ENCODE measurements around the gene XAGE1B.
"Not testable (repeated sequence)": the region's sequence is repeated elsewhere in the genome, so short reads cannot be mapped to it uniquely, and the experiment has no call there.

XAGE1B gene, protein sequence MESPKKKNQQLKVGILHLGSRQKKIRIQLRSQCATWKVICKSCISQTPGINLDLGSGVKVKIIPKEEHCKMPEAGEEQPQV

DNA sequence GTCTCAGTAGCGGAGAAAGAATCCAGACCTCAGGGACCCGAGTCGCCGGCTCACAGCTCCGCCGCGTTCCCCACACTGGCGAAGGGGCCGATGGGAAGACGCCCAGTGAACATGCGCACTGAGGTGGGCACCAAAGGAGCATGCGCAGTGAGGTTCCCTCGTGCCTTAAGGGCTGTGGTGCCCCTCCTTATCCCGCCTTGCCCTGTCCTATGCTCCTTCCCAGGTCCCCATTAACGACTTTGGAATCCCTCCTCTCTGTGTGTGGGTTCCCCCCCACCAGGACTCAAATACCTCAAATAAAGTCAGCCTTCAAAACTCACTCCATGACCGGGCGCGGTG, at the start of gene XAGE1B:
Gene XAGE1B, minus strand, starts transcription at position 77 of the 339 bp plus-strand sequence. CDS start 1,536 bp downstream, outside the sequence.
- DNase-seq, result not testable (repeated sequence)

DNA sequence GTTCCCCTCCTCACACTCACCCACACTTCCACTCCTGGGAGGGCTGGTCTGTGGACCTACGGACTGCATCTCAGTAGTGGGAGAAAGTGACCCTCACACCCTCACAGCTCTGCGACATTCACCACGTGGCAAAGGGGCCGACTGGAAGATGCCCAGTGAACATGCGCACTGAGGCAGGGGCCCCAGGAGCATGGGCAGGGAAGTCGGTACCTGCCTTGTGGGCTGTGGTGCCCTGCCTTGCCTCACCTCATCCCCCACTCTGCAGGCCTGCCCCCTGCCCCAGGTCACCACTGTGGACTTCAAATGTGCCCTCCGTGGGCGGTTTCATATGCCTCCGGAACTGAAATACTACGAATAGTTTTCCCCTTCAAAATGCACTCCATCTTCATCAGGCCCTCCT, 46.2 kb upstream of the XAGE1B start:
- no peak for DNase-seq

DNA sequence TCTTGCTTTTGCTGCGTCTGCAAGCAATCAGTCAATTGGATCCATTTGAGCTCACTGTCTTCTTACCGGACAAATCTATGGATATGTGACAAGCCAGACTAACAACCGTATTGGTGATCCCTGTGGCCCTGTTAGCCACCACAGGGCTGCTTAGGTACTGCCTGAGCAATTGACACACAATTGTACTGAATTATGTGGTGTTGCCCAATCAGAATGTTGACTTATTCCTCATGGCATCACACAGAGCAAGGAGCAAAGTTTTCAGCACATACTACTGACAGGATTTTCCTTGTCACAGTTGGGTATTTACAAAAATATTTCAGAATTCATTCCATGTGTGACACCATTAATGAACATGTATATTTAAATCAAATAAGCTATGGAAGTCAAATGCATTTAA, 41.3 kb upstream of the XAGE1B start:
- DNase-seq, result no peak

DNA sequence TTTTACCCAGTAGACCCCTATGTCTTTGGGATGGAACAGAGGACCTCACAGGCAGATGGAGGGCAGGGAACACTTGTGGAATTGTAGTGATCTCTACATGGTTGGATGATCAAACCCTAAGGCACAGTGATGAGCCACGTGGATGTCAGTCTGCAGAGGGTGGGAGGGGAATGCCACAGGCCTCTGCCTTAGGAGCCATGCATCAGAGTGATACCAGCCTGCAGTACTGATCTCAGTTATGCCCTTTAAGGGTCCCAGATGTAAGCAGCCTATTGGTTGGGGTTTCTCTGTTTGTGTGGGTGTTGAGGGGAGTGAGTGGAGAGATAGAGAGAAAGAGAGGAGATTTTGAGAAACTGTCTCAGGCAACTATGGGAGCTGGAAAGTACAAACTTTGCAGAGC, 39.9 kb upstream of the XAGE1B start:
- DNase-seq, result no peak

DNA sequence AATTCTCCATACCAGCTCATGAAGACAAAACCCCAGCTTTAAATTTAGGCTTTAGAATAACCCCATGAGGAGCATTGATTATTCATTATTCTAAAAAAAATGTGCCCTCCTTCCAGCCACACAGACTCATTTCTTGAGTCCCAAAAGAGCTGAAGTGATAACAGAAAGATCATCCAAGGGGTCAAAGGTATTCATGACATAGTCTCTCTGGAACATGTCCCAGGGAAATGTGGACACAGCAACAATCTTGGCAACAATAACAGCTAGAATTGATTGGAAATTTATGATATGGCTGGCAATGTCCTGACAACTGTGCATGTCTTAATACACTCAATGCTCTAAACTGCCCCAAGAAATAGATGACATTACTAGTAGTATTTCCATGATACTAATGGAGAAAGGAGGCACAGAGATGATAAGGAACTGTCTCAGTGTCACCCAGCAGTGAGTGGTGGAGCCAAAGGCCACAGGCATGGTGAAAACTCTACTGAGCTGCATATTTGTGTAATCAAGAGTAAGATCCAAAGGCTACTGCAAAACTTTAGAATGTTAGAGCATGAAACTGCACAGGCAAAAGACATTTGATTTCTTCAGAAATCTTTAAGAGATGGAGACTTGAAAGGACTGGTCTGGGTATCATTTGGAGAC, 37.3 kb upstream of the XAGE1B start:
- DNase-seq, result no peak

DNA sequence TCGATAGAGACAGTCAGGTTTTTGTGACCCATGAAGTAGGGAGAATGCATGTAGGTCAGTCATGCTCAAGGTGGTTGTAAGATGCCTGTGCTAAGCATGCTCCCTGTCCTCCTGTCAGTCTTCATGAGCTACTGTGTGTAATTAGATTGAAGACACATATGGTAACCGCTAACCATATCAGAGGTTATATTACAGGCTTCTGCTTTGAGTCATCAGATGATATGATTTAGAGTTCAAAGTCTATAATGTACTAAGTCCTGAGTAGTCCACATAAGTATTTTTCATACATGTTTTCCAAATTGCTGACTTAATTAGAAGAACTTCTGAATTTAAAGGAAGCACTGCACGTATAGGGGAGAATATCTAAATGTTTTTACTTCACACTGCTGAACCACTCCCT, 31.9 kb upstream of the XAGE1B start:
- not testable (repeated sequence) for DNase-seq

DNA sequence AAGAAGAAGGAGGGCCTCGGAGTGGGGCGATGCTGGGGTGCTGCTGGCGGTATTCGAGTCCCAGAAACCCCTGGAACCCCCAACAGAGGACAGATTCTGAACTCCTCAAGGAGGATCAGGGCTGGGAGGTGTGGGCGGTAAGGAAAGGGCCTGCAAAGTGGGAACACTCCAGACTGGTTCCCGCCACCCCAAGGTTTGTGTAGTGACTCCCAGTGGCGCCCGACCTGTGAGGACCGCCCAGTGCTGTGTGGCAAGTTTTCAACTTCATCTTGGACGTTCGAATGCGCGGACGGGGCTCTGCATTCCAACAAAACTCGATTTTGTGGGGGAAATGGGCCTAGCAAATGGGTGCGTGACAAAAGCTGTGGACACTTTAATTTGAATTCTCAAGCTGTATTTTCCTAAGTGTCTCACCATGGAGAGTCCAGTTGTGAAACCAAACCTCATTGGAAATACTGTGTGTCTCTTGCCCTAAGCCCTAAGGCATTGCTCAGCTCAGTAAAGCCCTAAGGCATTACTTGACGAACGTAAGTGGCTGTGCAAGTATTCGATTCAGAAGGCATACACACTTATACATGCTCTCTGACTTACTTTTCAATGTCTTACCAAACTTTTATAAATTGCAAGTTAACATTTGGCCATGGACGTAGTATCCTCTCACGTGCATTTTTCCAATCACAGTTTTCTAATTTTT, 27.4 kb upstream of the XAGE1B start:
- DNase-seq, result no peak

DNA sequence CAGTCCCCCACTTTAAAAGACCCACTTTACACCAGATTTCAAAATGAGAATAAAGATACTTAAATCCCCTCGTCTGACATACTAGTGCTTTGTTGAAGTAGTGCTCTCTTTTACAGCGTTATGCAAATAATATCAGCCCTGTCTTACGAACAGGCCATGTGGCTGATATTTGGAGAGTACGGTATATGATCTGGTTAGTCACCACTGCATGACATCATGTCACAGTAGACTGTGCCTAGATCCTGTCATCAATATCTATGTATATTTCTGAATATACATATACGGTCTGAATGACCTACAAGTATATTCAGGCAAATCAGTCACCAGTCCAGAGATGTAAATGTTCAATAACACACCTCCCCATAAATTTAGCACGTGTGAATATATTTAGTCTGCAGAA, 25.4 kb upstream of the XAGE1B start:
- no peak for DNase-seq

DNA sequence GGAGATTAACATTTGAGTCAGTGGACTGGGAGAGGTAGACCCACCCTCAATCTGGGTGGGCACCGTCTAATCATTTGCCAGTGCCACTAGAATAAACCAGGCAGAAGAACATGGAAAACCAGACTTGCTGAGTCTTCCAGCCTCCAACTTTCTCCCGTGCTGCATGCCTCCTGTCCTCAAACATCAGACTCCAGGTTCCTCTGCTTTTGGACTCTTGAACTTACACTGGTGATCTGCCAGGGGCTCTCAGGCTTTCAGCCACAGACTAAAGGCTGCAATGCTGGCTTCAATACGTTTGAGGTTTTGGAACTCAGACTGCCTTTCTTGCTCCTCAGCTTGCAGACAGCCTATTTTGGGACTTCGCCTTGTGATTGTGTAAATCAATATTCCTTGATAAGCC, 24.2 kb upstream of the XAGE1B start:
- DNase-seq, result not testable (repeated sequence)

DNA sequence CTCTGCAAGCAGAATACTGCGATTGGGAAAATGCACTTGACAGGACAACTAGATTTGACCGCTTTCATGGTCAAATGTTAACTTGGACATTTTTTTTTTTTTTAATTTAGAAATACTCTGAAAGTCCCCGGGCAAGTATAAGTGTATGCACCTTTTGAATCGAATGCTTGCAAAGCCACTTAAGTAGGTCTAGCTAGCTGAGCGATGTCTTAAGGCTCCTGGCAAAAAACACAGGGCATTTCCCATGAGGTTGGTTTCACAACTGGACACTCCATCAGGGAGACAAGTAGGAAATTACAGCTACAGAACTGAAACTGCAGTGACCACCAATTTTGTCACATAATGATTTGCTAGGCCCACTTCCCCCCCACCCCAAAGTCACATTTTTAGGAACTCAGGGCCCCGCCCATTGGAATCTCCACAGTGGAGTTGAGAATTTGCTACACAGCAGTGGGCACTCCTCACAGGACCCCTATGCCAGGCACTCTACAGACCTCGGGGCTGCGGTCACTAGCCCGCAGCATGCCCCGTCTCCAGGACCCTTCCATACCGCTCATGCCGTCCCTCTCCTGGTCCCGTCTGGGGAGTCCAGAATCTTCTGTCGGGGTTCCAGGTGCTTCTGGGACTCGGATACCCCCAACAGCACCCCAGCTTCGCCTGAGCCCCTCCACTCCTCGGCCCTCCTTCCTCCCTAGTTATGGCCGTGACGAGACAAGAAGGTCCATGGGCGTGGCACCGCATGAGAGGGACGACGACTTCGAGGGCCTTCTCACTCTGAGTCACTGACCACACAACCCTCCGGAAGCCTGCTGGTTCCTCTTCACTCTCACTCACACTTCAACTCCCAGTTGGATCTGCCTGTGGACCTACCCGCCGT, 515 bp downstream of the XAGE1B start:
- DNase-seq, result not testable (repeated sequence)

DNA sequence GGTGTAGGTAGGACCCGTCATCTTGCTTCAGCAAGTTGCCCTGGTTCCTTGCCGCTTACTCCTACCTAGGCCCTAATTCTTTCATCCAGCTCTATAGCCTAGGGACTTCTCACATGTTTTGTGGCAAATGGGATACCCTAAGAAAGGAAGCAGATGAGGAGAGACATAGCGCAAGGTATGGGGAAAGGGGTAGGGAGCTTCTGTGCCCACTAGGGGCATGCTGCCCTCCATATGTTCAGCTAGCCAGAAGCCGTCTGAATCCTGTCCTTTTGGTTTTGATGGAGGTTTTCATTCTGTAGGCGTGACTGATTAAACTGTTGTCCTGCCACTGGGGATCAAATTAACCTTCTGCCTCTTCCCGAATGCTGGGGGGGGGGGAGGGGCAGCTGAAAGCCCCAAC, 5.7 kb downstream of the XAGE1B start:
- not testable (repeated sequence) for DNase-seq

DNA sequence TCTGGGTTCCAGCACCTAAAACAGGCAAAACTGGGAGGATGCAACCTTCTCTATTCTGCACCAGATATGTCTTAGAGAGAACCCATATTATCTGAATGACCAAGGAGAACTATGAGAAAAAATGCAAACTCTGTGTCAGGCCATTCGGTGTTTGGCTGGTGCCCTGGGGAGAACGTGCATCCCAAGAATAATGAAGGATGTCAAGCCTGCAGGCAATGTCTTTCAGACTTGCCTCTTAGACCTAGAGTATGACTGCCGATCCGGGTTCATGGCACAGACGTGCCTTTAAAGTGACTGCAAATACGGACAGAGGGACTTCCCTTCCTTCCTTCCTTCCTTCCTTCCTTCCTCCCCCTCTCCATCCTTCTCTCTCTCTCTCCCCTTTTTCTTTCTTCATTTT, 6.9 kb downstream of the XAGE1B start:
- no peak for DNase-seq

DNA sequence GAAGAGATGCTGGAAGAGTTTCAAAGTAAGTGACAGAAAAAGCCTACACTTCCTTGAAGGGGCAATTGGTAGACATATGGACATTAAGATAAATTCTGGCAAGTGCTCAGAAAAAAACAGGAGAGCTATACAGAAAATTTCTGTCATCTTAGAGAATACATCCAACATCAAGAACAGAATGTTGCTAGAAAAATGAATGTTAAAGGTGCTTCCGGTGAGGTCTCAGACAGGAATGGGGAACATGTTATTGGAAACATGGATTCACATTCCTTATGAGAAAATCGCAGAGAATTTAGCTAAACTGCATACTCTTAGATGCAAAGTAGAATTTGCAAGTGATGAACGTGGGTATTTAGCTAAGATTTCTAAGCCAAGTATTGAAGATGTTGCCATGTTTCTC, 9.5 kb downstream of the XAGE1B start:
- no peak for DNase-seq

DNA sequence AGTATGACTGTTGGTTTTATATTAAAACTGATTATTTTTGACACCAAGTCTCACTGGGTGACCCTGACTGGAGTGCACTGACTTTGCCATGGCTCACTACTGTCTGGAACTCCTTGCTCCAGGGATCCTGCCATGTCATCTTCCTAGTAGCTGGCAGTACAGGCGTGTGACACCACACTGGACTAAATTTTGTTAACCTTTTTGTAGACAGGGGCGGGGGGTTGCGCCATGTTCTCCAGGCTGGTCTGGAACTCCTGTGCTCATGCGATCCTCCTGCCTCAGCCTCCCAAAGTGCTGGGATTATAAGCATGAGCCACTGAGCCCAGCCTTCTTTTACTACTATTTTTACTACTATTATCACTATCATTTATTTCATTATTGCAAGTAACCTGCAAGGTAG, 12.3 kb downstream of the XAGE1B start:
- no peak for DNase-seq

DNA sequence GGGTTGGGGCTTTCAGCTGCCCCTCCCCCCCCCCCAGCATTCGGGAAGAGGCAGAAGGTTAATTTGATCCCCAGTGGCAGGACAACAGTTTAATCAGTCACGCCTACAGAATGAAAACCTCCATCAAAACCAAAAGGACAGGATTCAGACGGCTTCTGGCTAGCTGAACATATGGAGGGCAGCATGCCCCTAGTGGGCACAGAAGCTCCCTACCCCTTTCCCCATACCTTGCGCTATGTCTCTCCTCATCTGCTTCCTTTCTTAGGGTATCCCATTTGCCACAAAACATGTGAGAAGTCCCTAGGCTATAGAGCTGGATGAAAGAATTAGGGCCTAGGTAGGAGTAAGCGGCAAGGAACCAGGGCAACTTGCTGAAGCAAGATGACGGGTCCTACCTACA, 15.5 kb downstream of the XAGE1B start:
- DNase-seq, result not testable (repeated sequence)

DNA sequence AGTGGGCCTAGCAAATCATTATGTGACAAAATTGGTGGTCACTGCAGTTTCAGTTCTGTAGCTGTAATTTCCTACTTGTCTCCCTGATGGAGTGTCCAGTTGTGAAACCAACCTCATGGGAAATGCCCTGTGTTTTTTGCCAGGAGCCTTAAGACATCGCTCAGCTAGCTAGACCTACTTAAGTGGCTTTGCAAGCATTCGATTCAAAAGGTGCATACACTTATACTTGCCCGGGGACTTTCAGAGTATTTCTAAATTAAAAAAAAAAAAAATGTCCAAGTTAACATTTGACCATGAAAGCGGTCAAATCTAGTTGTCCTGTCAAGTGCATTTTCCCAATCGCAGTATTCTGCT, 20.5 kb downstream of the XAGE1B start:
- not testable (repeated sequence) for DNase-seq

DNA sequence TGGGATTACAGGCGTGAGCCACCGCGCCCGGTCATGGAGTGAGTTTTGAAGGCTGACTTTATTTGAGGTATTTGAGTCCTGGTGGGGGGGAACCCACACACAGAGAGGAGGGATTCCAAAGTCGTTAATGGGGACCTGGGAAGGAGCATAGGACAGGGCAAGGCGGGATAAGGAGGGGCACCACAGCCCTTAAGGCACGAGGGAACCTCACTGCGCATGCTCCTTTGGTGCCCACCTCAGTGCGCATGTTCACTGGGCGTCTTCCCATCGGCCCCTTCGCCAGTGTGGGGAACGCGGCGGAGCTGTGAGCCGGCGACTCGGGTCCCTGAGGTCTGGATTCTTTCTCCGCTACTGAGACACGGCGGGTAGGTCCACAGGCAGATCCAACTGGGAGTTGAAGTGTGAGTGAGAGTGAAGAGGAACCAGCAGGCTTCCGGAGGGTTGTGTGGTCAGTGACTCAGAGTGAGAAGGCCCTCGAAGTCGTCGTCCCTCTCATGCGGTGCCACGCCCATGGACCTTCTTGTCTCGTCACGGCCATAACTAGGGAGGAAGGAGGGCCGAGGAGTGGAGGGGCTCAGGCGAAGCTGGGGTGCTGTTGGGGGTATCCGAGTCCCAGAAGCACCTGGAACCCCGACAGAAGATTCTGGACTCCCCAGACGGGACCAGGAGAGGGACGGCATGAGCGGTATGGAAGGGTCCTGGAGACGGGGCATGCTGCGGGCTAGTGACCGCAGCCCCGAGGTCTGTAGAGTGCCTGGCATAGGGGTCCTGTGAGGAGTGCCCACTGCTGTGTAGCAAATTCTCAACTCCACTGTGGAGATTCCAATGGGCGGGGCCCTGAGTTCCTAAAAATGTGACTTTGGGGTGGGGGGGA, 21.1 kb downstream of the XAGE1B start, which contains the start of gene XAGE1A:
Gene XAGE1A, plus strand, starts transcription at position 264 of the 874 bp plus-strand sequence. CDS start 1,554 bp downstream, outside the sequence.
- not testable (repeated sequence) for DNase-seq

DNA sequence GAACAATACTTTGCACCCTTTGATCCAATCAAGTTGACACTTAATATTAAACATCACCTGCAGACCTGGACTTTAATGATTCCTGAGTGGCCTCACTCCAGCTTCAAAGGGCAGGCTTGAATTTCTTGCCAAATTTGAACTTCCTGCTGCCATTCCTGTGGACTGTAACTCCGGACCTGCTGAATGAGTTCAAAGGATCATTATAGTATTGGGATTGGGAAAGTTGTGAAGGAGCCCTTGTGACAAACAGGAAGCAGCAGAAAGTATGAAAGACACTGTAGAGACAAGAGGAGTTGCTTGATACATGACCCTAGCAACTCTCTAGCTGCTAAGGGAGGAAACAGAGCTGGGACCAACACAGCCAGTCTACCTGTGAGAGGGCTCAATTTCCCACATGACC, 45.6 kb downstream of the XAGE1B start:
- not testable (repeated sequence) for DNase-seq

Measured in NCI-H187 treated with DMSO at 0.1 percent for 48 hours (cell line).